WI38 (cell line): ENCODE data around the gene TMEM60.
A peak's percentile ranks its signal among the peaks of the same experiment; 100 is the strongest.
"Not testable (repeated sequence)": the region's sequence is repeated elsewhere in the genome, so short reads cannot be mapped to it uniquely, and the experiment has no call there.

Source experiments
- H3K4me3 ChIP-seq: 2 replicates; pipeline ENCODE4 v1.5.1; 2011; ENCODE audit warnings: low read depth, mild to moderate bottlenecking, control low read depth, low read length
- CTCF ChIP-seq: IDR thresholded peaks from 2 replicates; pipeline ENCODE4 v1.5.1; 2012; ENCODE audit warnings: low read depth, mild to moderate bottlenecking, control low read depth, low read length

TMEM60 gene

GRCh38 chr7:77798394-77799077, at the start of gene TMEM60, which contains the start of gene PHTF2:
TSS of gene TMEM60 (minus strand) at chr7:77798434. CDS start at chr7:77794373, 4,061 bp downstream.
TSS of gene PHTF2 (plus strand) at chr7:77798773.
- H3K4me3 ChIP-seq, result peak within 1 kb of the TSS; percentile 96
- peak; percentile 48 for TF ChIP-seq CTCF

GRCh38 chr7:77846317-77847092, 48.3 kb upstream of the TMEM60 start:
- TF ChIP-seq CTCF, result no peak
- H3K4me3 ChIP-seq, result no peak overlapping the region

- no peak overlapping the region for H3K4me3 ChIP-seq
These were observed 45.0 kb upstream of the TMEM60 start for GRCh38 chr7:77843194-77843593.

GRCh38 chr7:77839919-77840318, 41.7 kb upstream of the TMEM60 start:
- TF ChIP-seq CTCF, result no peak

More at GRCh38 chr7:77843194-77843593, 45.0 kb upstream of the TMEM60 start:
- no peak for TF ChIP-seq CTCF

GRCh38 chr7:77838929-77839491, 40.8 kb upstream of the TMEM60 start:
- no peak for TF ChIP-seq CTCF
- H3K4me3 ChIP-seq, result no peak overlapping the region

More at GRCh38 chr7:77839919-77840318, 41.7 kb upstream of the TMEM60 start:
- no peak overlapping the region for H3K4me3 ChIP-seq

GRCh38 chr7:77837966-77838365, 39.7 kb upstream of the TMEM60 start:
- TF ChIP-seq CTCF, result no peak
- no peak overlapping the region for H3K4me3 ChIP-seq

- TF ChIP-seq CTCF, result no peak
- H3K4me3 ChIP-seq, result no peak overlapping the region
These were observed 39.0 kb upstream of the TMEM60 start for GRCh38 chr7:77837275-77837674.

GRCh38 chr7:77836425-77836824, 38.2 kb upstream of the TMEM60 start:
- not testable (repeated sequence) for H3K4me3 ChIP-seq
